HG03025 (cell line): ENCODE measurements around the gene PDGFRA.
"Not testable (repeated sequence)": the region's sequence is repeated elsewhere in the genome, so short reads cannot be mapped to it uniquely, and the experiment has no call there.

Experiments used
- ATAC-seq: cut with Tn5 transposase; IDR thresholded peaks from one replicate; pipeline ENCODE4 v1.9.1; 2021; ENCODE audit warnings: mild to moderate bottlenecking, moderate library complexity; ENCODE audit not compliant: unreplicated experiment, low FRiP score

PDGFRA gene

DNA sequence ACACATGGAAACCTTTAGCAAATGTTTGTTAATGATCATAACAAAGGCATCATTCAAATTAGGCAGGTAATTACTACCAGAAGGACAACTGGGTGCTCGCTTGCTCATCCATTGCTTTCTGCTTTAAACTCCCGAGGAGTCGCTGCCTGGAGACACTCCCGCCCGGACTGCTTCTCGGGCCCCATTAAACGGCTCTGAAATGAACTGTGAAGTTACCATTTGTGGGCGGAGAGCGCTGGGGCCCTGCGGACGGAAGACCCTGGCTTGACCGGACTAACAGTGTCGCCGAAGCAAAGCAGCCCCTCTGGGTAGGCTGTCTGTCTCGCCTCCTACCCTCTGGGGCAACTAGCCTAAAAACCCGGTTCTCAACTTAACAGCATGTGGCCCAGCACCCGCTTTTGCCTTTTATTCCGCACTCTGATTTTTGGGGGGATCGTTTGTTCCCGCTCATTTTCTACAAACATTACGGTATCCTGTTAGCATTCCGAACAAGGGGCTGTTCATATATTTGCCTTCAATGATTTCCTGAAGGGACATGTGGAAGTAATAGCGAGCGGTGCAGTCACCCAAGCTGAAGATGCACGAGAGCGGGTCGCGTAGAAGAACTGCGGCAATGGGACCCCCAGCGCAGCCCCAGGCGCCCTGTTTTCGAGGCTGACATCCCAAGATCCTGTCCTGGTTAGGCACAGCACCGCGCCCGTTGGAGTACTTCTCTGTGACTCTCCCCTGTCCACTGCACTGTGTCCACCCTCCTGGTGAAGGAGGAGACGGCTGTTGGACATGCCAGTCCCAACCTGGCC lies 1.6 kb upstream of the PDGFRA start:
- ATAC-seq = no peak

DNA sequence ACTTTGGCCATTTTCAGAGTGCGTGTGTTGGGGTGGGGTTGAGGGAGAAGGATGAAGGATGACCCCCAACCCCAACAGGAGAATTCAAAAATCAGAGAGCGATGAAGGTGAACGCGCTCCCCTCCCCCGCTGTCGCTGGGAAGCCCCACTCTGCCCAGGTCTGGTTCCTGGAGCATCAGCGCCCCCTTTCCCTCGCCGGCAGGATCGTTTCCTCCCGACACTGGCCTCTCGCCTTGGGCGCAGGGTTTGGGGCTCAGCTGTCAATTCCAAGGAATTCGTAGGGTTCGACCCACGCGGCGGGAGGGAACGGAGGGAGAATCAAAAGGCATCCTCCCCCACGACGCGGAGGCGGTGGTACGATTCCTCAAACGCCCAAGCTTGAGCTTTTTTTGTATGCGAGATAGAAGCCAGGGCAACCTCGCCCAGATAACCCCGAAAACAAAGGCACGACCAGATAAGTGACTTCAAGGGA lies 1.0 kb upstream of the PDGFRA start:
- ATAC-seq = no peak

- ATAC-seq = no peak
Observed at GRCh38 chr4:54228546-54228945, 547 bp upstream of the PDGFRA start.

DNA sequence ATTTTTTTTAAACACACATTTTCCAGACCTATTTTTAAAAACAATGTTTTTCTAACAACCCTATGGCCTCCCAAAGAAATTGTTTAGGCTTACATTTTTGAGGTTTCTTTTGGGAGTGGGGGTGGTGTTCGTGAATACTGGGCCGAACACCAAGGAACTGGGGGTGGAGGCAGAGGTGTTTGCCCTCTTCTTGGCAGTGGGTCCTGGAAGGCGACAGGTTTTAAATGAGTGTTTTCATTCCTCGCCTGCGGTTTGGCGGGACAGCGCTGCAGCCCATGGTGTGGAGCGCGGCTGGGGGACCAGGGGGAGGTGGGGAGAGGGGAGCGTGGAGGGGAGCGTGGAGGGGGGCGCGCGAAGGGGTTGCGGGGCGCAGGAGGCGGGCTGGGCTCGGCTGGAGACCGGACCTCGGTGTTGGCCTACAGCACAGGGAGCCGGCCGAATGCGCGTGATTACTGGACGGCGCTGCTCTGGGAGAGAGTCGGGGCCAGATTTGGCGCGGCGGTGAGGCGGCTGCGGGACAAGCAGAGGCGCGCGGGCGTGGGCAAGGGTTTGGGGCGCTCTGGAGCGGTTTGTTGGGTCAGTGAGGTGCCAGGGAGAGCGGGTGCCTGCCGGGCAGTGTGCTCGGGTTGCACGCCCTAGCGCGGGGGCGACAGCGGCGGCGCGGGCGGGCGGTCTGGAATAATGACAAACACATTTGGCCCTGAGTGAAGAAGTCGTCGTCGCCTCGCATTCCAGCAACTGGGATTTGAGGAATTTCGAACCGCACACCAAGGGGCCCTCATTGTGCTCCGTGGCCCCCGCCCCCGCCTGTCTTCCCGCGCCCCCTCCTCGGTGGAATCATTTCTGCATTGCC lies 764 bp downstream of the PDGFRA start:
- no peak for ATAC-seq

- ATAC-seq = no peak
Observed at GRCh38 chr4:54230484-54231418, 1.7 kb downstream of the PDGFRA start.

DNA sequence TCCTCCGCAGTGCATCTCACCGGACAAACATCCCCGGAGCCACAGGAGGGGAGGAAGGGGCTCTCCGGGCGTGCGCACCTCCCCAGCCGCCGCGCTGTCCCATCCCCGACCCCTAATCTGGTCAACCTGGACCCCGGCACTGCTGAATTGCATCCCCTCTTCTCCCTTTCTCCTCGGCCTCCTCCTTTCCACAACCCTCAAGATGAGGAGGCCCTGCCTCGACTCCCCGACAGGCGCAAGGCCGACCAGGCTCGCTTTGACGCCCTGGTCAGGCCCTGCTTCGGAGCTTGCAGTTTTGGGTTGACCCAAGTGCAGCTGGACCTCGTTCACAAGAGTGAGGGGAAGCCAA lies 2.3 kb downstream of the PDGFRA start:
- no peak for ATAC-seq

- ATAC-seq = no peak
Observed at GRCh38 chr4:54231768-54232688, 2.9 kb downstream of the PDGFRA start.

DNA sequence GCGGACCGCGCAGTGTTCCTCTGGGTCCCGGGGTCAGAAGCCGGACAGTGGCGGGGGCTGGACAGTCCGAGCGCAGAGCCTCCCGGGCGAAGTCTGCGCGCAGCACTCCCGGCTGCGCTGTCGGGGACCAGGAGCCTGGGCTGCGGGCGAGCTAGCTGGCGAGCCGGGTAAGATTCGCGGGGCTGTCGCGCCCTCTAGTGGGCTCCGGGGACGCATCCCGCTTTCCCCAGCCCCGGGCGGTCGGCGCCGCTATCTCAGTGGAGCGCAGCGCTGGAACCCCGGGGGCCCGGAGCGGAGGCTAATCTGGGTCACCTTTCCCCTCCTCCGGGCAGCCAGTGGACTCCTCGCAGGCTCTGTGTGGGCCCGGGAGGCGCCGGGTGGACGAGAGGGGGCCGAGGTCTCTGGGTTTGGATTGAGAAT lies 4.2 kb downstream of the PDGFRA start:
- peak; percentile 73 for ATAC-seq

DNA sequence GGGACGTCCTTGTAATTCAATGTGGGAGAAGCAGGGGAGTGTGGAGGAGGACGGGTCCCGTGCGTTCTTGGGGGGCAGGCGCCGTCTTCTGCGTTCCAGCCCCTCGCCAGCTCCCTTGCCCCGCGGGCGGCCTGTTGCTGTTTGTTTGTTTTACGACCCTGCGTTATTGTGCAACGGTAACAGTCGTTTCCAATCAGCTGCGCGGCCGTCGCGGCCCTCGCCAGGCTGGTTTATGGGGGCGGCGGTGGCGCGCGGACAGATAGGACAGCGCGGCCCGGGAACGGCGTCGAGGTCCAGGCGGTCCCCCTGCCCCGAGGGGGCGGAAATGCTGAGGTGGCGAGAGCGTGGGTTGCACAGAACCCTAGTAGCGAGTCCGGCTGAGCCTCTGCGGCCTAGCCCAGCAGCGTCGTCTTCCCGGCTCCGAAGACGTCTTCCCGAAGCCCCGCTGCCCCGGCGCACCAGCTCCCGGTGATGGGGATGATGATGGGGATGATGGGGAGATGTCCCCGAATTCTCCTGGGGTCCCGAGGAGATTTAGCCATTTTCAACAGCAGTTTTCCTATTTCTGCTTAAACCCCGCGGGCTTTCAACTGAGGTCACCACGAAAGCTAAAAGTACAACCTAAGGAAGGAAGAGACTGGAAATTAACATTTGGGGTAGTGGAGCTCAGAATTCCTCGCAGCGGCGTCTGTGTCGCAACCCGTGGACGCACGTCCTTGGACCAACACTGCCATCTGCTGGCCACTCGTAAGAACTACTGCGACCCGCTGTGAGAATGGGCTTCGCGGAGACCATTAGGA lies 4.8 kb downstream of the PDGFRA start:
- peak; percentile 50 for ATAC-seq

DNA sequence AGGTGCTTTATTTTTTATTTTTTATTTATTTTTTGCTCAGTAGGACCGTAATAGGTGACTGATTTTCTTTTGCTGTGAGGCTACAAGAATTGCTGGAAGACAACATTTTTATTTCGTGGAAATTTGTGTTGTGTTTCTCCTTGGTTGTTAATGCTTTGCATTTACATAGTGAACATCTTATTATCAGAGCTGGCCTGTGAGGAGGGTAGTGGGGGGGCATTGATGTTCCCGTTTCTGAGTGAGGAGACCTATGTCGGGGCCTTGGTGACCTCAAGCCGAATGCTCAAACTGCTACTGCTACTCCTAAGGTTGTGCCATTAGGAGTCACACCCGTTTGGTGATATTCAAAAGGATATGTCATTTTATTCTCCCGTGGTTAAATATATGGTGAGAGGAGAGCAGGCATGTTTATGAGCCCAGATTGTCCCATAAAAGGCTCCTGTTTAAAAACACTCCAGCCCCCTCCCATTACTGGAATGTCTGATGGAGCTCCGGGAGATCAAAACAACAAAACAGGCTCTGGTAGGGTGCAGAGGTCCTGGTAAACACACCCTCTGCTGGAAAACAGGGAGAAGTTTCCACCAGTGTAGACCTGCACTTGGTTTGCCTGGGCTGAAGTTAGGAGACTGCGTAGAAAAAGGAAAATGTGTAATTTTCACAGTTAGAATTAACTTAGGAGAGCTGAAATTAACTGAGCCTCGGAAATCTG lies 5.6 kb downstream of the PDGFRA start:
- no peak for ATAC-seq

DNA sequence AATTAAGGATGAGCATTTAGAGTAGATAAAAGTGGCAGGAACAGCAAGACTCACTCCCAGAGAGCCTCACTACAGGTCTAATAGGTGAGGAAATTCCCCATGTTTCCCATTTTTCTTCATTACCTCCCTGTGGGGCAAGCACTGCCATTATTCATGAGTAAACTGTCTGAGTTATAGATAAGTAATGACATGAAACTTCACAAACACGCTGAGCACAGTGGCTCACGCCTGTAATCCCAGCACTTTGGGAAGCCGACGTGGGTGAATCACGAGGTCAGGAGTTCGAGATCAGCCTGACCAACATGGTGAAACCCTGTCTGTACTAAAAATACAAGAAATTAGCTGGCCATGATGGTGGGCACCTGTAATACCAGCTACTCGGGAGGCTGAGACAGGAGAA lies 7.2 kb downstream of the PDGFRA start:
- ATAC-seq = not testable (repeated sequence)

- ATAC-seq = no peak
Observed at GRCh38 chr4:54237770-54238169, 8.7 kb downstream of the PDGFRA start.

DNA sequence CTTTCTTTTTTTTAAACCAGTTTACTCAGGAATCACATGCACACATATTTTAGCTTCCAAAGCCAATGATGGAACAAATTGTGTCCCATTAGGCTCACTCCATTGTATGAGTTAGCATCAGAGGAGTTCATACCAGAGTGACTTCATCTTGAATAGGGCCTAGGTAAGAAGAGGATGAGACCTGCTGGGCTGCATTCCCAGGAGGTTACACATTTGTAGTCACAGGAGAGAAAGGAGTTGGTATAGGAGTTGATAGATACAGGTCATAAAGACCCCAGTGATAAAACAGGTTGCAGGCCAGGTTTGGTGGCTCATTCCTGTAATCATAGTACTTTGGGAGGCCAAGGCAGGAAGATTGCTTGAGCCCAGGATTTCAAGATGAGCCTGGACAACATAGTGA lies 9.3 kb downstream of the PDGFRA start:
- no peak for ATAC-seq

DNA sequence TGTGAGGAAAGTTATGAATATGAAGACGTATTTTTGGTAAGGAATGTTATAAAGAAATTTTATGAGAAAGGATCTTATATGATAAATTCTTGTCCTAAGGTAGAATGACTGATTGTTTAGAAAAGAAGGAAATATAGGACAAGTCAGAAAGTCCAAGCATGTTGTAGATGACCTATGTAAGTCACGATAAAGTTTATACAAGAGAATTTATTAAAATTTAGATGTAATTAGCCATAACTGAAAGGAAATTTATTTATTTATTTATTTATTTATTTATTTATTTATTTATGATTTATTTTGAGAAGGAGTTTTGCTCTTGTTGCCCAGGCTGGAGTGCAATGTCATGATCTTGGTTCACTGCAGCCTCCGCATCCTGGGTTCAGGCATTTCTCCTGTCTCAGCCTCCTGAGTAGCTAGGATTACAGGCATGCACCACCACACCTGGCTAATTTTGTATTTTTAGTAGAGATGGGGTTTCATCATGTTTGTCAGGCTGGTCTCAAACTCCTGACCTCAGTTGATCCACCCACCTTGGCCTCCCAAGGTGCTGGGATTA lies 12.3 kb downstream of the PDGFRA start:
- ATAC-seq = not testable (repeated sequence)

DNA sequence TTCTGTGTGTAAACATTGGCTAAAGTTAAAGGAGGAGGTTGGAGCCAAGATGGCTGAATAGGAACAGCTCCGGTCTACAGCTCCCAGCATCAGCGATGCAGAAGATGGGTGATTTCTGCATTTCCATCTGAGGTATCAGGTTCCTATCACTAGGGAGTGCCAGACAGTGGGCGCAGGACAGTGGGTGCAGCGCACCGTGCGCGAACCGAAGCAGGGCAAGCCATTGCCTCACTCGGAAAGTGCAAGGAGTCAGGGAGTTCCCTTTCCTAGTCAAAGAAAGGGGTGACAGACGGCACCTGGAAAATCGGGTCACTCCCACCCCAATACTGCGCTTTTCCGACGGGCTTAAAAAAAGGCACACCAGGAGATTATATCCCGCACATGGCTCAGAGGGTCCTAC lies 14.4 kb downstream of the PDGFRA start:
- not testable (repeated sequence) for ATAC-seq

GRCh38 chr4:54252312-54252711 lies 23.2 kb downstream of the PDGFRA start:
- ATAC-seq = not testable (repeated sequence)

DNA sequence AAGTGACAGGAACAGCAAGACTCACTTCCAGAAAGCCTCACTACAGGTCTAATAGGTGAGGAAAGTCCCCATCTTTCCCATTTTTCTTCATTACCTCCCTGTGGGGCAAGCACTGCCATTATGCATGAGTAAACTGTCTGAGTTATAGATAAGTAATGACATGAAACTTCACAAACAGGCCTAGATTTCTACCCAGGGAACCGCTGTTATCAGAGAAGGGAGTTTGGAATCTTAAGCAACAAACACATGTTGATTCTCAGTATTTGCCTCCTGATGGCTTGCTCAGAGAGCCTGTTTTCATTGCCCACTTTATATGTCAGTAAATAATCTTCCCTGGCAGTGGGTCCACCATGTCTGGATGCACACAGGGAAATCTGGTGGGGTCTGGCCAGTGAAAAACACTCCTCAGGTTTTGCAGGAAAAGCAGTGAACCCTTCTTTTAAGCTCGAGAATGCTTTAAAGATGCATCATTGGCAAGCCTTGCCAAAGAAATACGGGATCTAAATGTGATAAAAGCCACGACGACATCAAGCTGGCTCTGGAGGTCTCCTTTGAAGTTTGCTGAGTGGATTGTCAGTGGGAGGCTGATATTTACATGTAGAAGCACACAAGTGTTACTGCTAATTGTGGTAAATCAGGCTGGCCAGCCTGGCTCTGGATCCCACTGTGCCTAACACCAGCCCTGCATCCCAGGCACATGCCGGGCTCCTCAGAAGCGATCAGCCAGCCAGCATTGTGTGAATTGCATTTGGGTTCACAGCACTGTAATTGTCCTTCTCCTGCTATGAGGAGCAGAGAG lies 25.2 kb downstream of the PDGFRA start:
- ATAC-seq = no peak
